H1 (cell line): ENCODE measurements around the gene ARHGAP12. TPM values are rescaled to one million over a fixed set of nuclear protein-coding genes. Genes with fewer than 3 reads are reported as not detected.

Source experiments
- CTCF ChIA-PET: fragments of 300-600 bp; sonication (Branson Sonifier 250); formaldehyde crosslinking; loops from one replicate; lab custom pipeline; 2021; ENCODE audit not compliant: partially characterized antibody; lab: Charles Lee
- POLR2A ChIA-PET: fragments of 300-600 bp; sonication (Branson Sonifier 250); formaldehyde crosslinking; loops from one replicate; lab custom pipeline; 2021; ENCODE audit warnings: inconsistent platforms; ENCODE audit not compliant: partially characterized antibody; lab: Charles Lee
- DNase-seq, 2 experiments: peaks; one replicate each; pipeline versions ENCODE4 v3.0.0 to v3.0.0-alpha.2; 2010 to 2022; ENCODE audit warnings: low spot score in 2 of 2, low read depth in 1 of 2, mixed read lengths in 1 of 2
- FAIRE-seq: peaks from 2 replicates; lab custom pipeline; 2011; peaks lifted over from hg19 to GRCh38; lab: Jason Lieb, UNC
- H2AFZ ChIP-seq: 2 replicates; pipeline ENCODE4 v1.8.1; 2012; ENCODE audit warnings: low read length, inconsistent platforms
- H2AK5ac ChIP-seq: 2 replicates; pipeline ENCODE4 v1.6.1; 2013; ENCODE audit warnings: low read depth, low read length
- H2BK120ac ChIP-seq: replicated peaks from 2 replicates; pipeline ENCODE3; 2013; ENCODE audit warnings: low read depth, low read length, inconsistent platforms
- H2BK12ac ChIP-seq: 2 replicates; pipeline ENCODE4 v1.6.1; 2013; ENCODE audit warnings: low read depth, low read length
- H2BK15ac ChIP-seq: 2 replicates; pipeline ENCODE4 v1.6.1; 2013; ENCODE audit warnings: low read length
- H2BK20ac ChIP-seq: 2 replicates; pipeline ENCODE4 v1.6.1; 2013; ENCODE audit warnings: low read length
- H2BK5ac ChIP-seq: 2 replicates; pipeline ENCODE4 v1.6.1; 2013; ENCODE audit warnings: low read depth, low read length
- H3K14ac ChIP-seq: 2 replicates; pipeline ENCODE4 v1.6.1; 2013; ENCODE audit warnings: inconsistent platforms; ENCODE audit not compliant: insufficient read length
- H3K18ac ChIP-seq: 2 replicates; pipeline ENCODE4 v1.6.1; 2013; ENCODE audit warnings: low read length; ENCODE audit errors: extremely low read depth
- H3K23ac ChIP-seq: 2 replicates; pipeline ENCODE4 v1.6.1; 2013; ENCODE audit warnings: inconsistent platforms; ENCODE audit not compliant: insufficient read length
- H3K23me2 ChIP-seq: 2 replicates; pipeline ENCODE4 v1.6.1; 2013; ENCODE audit warnings: low read depth, low read length
- H3K27ac ChIP-seq: 2 replicates; pipeline ENCODE4 v1.6.1; 2011; ENCODE audit warnings: low read depth, low read length, inconsistent platforms
- H3K27me3 ChIP-seq, 4 experiments: replicated peaks in 1 of 4; 1 replicate in 1 of 4; 2 replicates in 3 of 4; pipeline versions ENCODE4 v1.6.1 to v1.8.1; 2011 to 2013; ENCODE audit warnings: low read length in 3 of 4, mild to moderate bottlenecking in 3 of 4, inconsistent platforms in 2 of 4, mixed read lengths in 2 of 4, moderate library complexity in 1 of 4; ENCODE audit not compliant: control insufficient read depth in 3 of 4, insufficient read depth in 3 of 4; ENCODE audit errors: extremely low read depth in 1 of 4
- H3K36me3 ChIP-seq, 4 experiments: 2 replicates each; pipeline versions ENCODE4 v1.6.1 to v1.8.1; 2011 to 2013; ENCODE audit warnings: mild to moderate bottlenecking in 4 of 4, low read length in 3 of 4, moderate library complexity in 2 of 4, control low read depth in 1 of 4, inconsistent platforms in 1 of 4; ENCODE audit not compliant: insufficient read depth in 4 of 4, control insufficient read depth in 2 of 4
- H3K4ac ChIP-seq: replicated peaks from 2 replicates; pipeline ENCODE3; 2013; ENCODE audit warnings: low read length, low read depth, mixed read lengths, inconsistent platforms; ENCODE audit not compliant: insufficient read length
- H3K4me1 ChIP-seq, 4 experiments: replicated peaks in 1 of 4; 1 replicate in 1 of 4; 2 replicates in 3 of 4; pipeline versions ENCODE4 v1.6.1 to v1.8.1; 2011 to 2013; ENCODE audit warnings: low read length in 3 of 4, inconsistent platforms in 2 of 4, mixed read lengths in 1 of 4; ENCODE audit not compliant: insufficient read depth in 4 of 4, control insufficient read depth in 3 of 4
- H3K4me2 ChIP-seq, 2 experiments: 2 replicates each; pipeline versions ENCODE4 v1.6.1 to v1.8.1; 2011 to 2013; ENCODE audit warnings: low read depth in 2 of 2, low read length in 2 of 2, control low read depth in 1 of 2, inconsistent platforms in 1 of 2, mild to moderate bottlenecking in 1 of 2; ENCODE audit not compliant: insufficient read depth in 1 of 2
- H3K4me3 ChIP-seq, 4 experiments: fragments of 200-600, 300-600 bp in 1 of 4; sonication (generic), shearing (Covaris generic), sonication (Bioruptor Twin) in 1 of 4; 2 replicates each; pipeline versions ENCODE4 v1.5.1 to v1.8.1; 2011 to 2016; ENCODE audit warnings: low read length in 4 of 4, low read depth in 3 of 4, control low read depth in 2 of 4, inconsistent platforms in 2 of 4, mild to moderate bottlenecking in 2 of 4, mixed read lengths in 1 of 4, moderate library complexity in 1 of 4; ENCODE audit not compliant: insufficient read depth in 2 of 4; ENCODE audit errors: extremely low read depth in 1 of 4
- H3K56ac ChIP-seq: replicated peaks from 2 replicates; pipeline ENCODE3; 2013; ENCODE audit warnings: low read depth, mild to moderate bottlenecking, mixed read lengths, low read length, inconsistent platforms; ENCODE audit not compliant: insufficient read length
- H3K79me1 ChIP-seq: 2 replicates; pipeline ENCODE4 v1.6.1; 2013; ENCODE audit warnings: low read depth, low read length, control low read depth
- H3K79me2 ChIP-seq, 2 experiments: 2 replicates each; pipeline versions ENCODE4 v1.6.1 to v1.8.1; 2012 to 2013; ENCODE audit warnings: low read length in 2 of 2, mild to moderate bottlenecking in 2 of 2, inconsistent platforms in 1 of 2; ENCODE audit not compliant: insufficient read depth in 2 of 2, control insufficient read depth in 1 of 2
- H3K9ac ChIP-seq, 4 experiments: replicated peaks in 1 of 4; 1 replicate in 1 of 4; 2 replicates in 3 of 4; pipeline versions ENCODE4 v1.6.1 to v1.8.1; 2011 to 2013; ENCODE audit warnings: low read depth in 3 of 4, low read length in 3 of 4, control low read depth in 2 of 4, mild to moderate bottlenecking in 2 of 4, moderate library complexity in 2 of 4, inconsistent platforms in 1 of 4; ENCODE audit errors: extremely low read depth in 1 of 4
- H3K9me3 ChIP-seq, 2 experiments: 2 replicates each; pipeline versions ENCODE4 v1.6.1 to v1.8.1; 2012 to 2013; ENCODE audit warnings: mild to moderate bottlenecking in 2 of 2, moderate library complexity in 2 of 2, control low read depth in 1 of 2, inconsistent platforms in 1 of 2, low read depth in 1 of 2, low read length in 1 of 2, mixed read lengths in 1 of 2; ENCODE audit not compliant: insufficient read depth in 2 of 2
- H4K20me1 ChIP-seq, 2 experiments: replicated peaks in 1 of 2; 2 replicates each; pipeline versions ENCODE3 to v1.8.1; 2011 to 2013; ENCODE audit warnings: inconsistent platforms in 2 of 2, low read length in 2 of 2, mild to moderate bottlenecking in 1 of 2; ENCODE audit not compliant: insufficient read depth in 2 of 2, control insufficient read depth in 1 of 2
- H4K5ac ChIP-seq: 2 replicates; pipeline ENCODE4 v1.6.1; 2013; ENCODE audit warnings: low read length, low read depth, mixed read lengths, inconsistent platforms; ENCODE audit not compliant: insufficient read length
- H4K8ac ChIP-seq: 2 replicates; pipeline ENCODE4 v1.8.0; 2013; ENCODE audit warnings: mild to moderate bottlenecking, moderate library complexity, low read length, inconsistent platforms; ENCODE audit not compliant: insufficient read depth; ENCODE audit errors: extremely low read depth
- H4K91ac ChIP-seq: replicated peaks from 2 replicates; pipeline ENCODE3; 2013; ENCODE audit warnings: low read length, mixed read lengths, inconsistent platforms; ENCODE audit not compliant: insufficient read length
- ASH2L ChIP-seq: fragments of 200-600, 300-600 bp; sonication (generic); IDR thresholded peaks from one replicate; pipeline ENCODE4 v1.7.1; 2017; ENCODE audit warnings: low read length
- BACH1 ChIP-seq: IDR thresholded peaks from 2 replicates; pipeline ENCODE4 v1.6.1; 2012; ENCODE audit warnings: low read length, improper control_type of control experiment
- CBX8 ChIP-seq: fragments of 300-800, 300-1000 bp; sonication (generic); IDR thresholded peaks from 2 replicates; pipeline ENCODE4 v1.7.1; 2016; ENCODE audit warnings: low read depth, low read length, borderline replicate concordance
- CEBPB ChIP-seq: IDR thresholded peaks from 2 replicates; pipeline ENCODE4 v1.6.1; 2012; ENCODE audit warnings: low read depth, low read length
- EP300 ChIP-seq, 2 experiments: IDR thresholded peaks; 1 replicate in 1 of 2; 2 replicates in 1 of 2; pipeline ENCODE4 v1.6.1; 2011 to 2012; ENCODE audit warnings: low read depth in 2 of 2, low read length in 2 of 2, mild to moderate bottlenecking in 2 of 2, borderline replicate concordance in 1 of 2, inconsistent platforms in 1 of 2, moderate library complexity in 1 of 2
- EZH2 ChIP-seq: fragments of 200-600 bp; sonication (generic); IDR thresholded peaks from 2 replicates; pipeline ENCODE4 v1.7.1; 2012; ENCODE audit warnings: low read depth, mild to moderate bottlenecking, moderate library complexity, low read length, inconsistent platforms; ENCODE audit not compliant: severe bottlenecking
- JUN ChIP-seq: IDR thresholded peaks from 2 replicates; pipeline ENCODE4 v1.6.1; 2011; ENCODE audit warnings: low read depth, mild to moderate bottlenecking, improper control_type of control experiment, low read length
- RFX5 ChIP-seq: IDR thresholded peaks from 2 replicates; pipeline ENCODE4 v1.6.1; 2011; ENCODE audit warnings: low read depth, low read length, improper control_type of control experiment, borderline replicate concordance
- SAP30 ChIP-seq: fragments of 300-600 bp; sonication (generic); IDR thresholded peaks from 2 replicates; pipeline ENCODE4 v1.7.1; 2012; ENCODE audit warnings: low read length, moderate library complexity, mild to moderate bottlenecking, inconsistent platforms; ENCODE audit not compliant: insufficient read depth, insufficient replicate concordance
- SRF ChIP-seq: IDR thresholded peaks from 2 replicates; pipeline ENCODE4 v1.6.1; 2011; ENCODE audit warnings: mild to moderate bottlenecking, low read depth, low read length, moderate library complexity
- TBP ChIP-seq: IDR thresholded peaks from 2 replicates; pipeline ENCODE4 v1.6.1; 2011; ENCODE audit warnings: low read depth, low read length, improper control_type of control experiment
- TEAD4 ChIP-seq: IDR thresholded peaks from 2 replicates; pipeline ENCODE4 v1.6.1; 2012; ENCODE audit warnings: low read depth, low read length, inconsistent platforms, mixed read lengths
- WGBS, 2 experiments: shearing (Covaris generic) in 1 of 2; methylation state at CpG; one replicate each; pipeline versions ENCODE4 v1.1.6 to v1.1.7; 2013 to 2015; ENCODE audit warnings: low lambda C conversion rate in 2 of 2, mixed read lengths in 2 of 2, inconsistent platforms in 1 of 2, low coverage in 1 of 2, missing lambda C conversion rate in 1 of 2; ENCODE audit not compliant: insufficient replicate concordance in 2 of 2, insufficient coverage in 1 of 2, insufficient read length in 1 of 2; ENCODE audit errors: extremely low coverage in 1 of 2, missing lambda C conversion rate in 1 of 2; 5-methylcytosine and 5-hydroxymethylcytosine counted together
- polyA plus RNA-seq, 7 experiments: library from polyadenylated mRNA; depleted of rRNA in 3 of 7; stranded (reverse) in 5 of 7; unstranded in 2 of 7; fragments of >200 nt in 5 of 7; fragments of 200-250 nt in 2 of 7; gene quantifications; 1 replicate in 5 of 7; 2 replicates in 1 of 7; 4 replicates in 1 of 7; pipeline versions ENCODE4 v1.2.1 to v1.2.3, GENCODE V29; 2011 to 2013; ENCODE audit warnings: missing spikeins in 2 of 7, mixed read lengths in 2 of 7
- total RNA-seq: library from RNA; stranded (reverse); fragmentation: NEBNext Ultra II Directional; extraction: Animal tissue kit (Norgen Biotek cat#: 25700); gene quantifications from 2 replicates; pipeline ENCODE4 v1.2.1, GENCODE V29; 2021

Gene ARHGAP12
- total and polyA plus RNA-seq, 2 of the 8 experiments (the other 6 are each of a cell fraction or from before 2014, with no cell fraction given), result 10.1 to 39.0 TPM

DNA sequence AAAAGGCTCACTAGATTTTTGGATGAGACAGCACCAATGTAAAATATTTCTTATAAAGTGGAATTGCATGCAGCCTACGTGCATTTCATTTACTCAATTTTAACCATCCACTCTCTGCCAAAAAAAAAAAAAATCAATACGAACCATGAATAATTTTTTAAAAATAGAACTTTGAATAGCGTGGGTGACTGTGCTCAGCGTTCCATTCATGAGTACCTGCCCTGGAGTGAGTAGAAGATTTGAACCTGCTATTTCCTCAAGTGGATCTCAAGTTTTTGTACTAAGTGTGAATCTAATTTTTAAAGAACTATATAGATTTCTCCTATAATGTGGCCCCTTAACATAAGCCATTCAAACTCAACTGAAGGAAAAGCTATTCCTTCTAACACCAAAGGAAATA, 105.3 kb downstream of the ARHGAP12 start:
- Histone ChIP-seq H3K4me2 (no peak overlapping the region), H3K56ac (no peak overlapping the region), H3K23me2 (no peaks in the 10 kb centered on the region), H2BK12ac (no peak overlapping the region), H3K4me3 (no peak overlapping the region), H3K79me1 (no peaks in the 10 kb centered on the region; the same call in 1 of the 2 replicates), H2BK120ac (no peak overlapping the region), H4K20me1 (no peaks in the 10 kb centered on the region), H2AK5ac (no peak overlapping the region)
- CTCF ChIA-PET, result interaction anchor here (1.0 kb wide), 1 partner anchor 331 kb away, joined by 3 read pairs; no protein-coding TSS in a partner anchor
- WGBS, 2 experiments, result 90% methylated on average over 4 of the region's 4 CpGs; no CpG with 5 or more reads in 1 of the 2 experiments
- TF ChIP-seq CEBPB (no peak), ASH2L (no peak), EP300 (IDR thresholded peaks at IDR 0.05; ENCODE audit: borderline replicate concordance in 1 of 2, low read depth in 2 of 2, low read length in 2 of 2) (no peak), TBP (no peak), BACH1 (no peak), JUN (no peak), EZH2 (no peak), TEAD4 (no peak), RFX5 (no peak), SAP30 (no peak), SRF (no peak), CBX8 (no peak)
- TF ChIP-seq, all 59 proteins: peak for 0
- Histone ChIP-seq H3K79me2 (no peaks in the 10 kb centered on the region), H3K9ac (no peak overlapping the region), H2BK20ac (no peak overlapping the region), H4K5ac (no peak overlapping the region), H3K4ac (no peak overlapping the region), H3K27me3 (no peaks in the 10 kb centered on the region), H3K18ac (no peak overlapping the region), H3K9me3 (no peaks in the 10 kb centered on the region), H4K8ac (no peak overlapping the region), H3K4me1 (no peaks in the 10 kb centered on the region), H4K91ac (no peak overlapping the region), H3K14ac (no peak overlapping the region), H3K27ac (no peak overlapping the region), H2BK15ac (no peak overlapping the region), H2BK5ac (no peak overlapping the region), H3K23ac (no peak overlapping the region), H3K36me3 (no peaks in the 10 kb centered on the region), H2AFZ (no peak overlapping the region)
- no peak for DNase-seq
- FAIRE-seq, result no peak
- POLR2A ChIA-PET, result no interaction called here
